HL-60/S4 treated with retinoic acid at 250 ng/mL for 4 days and 3 days (cell line): ENCODE results near the gene TACO1.

ENCODE experiments used
- in situ Hi-C: fragments of 300-500 bp; cut with MboI; formaldehyde crosslinking; loops from 2 replicates; pipeline ENCODE4 v1.7.0; 2022; ENCODE audit warnings: low sequenced_read_pairs

Gene TACO1

GRCh38 chr17:63634816-63635215, 34.1 kb downstream of the TACO1 start:
- in situ Hi-C loops, result no loop called here

DNA sequence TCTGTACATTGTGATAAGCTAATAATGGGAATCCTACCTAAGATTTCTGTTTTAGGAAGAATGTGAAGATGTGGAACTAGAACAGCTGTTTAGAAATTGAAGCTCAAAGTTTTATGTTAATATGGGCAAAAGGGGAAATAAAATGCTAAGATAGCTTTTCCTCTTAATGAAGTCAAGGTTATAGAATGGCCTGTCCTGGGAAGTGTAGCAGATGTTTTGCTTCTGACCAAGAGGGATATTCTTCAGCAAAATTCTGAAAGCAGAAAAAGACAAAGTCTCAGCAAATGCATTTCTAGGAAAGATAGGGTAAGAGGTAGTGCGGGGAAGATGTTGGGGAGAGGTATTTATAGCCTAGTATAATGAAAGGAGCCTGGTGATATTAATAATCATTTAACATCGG, 34.6 kb downstream of the TACO1 start:
- in situ Hi-C loops, result no loop called here

GRCh38 chr17:63635787-63636186, 35.1 kb downstream of the TACO1 start:
- in situ Hi-C loops, result no loop called here

GRCh38 chr17:63639125-63639524, 38.4 kb downstream of the TACO1 start:
- in situ Hi-C loops, result no loop called here

- in situ Hi-C loops, result no loop called here
Measured at GRCh38 chr17:63640038-63640437, 39.3 kb downstream of the TACO1 start.

GRCh38 chr17:63641692-63642448, 41.2 kb downstream of the TACO1 start:
- in situ Hi-C loops, result no loop called here

- in situ Hi-C loops, result no loop called here
Measured at GRCh38 chr17:63644846-63645245, 44.2 kb downstream of the TACO1 start.

GRCh38 chr17:63645775-63646487, 45.2 kb downstream of the TACO1 start:
- in situ Hi-C loops, result no loop called here

DNA sequence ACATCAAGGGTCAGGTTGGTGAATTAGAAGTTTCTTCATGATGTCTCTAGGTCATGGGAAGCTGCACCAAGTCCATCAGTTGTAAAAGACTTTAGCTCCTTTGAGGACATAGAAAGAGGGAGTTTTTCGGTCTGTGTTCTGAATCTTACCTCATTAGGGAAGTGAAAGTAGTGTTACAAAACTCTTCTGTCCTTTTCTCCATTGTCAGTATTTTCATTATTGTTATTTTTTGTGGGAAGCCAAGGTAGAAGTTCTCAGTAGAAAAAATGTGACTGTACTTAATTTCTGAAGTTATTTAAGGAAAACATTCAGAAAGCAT, 45.8 kb downstream of the TACO1 start:
- in situ Hi-C loops, result no loop called here

DNA sequence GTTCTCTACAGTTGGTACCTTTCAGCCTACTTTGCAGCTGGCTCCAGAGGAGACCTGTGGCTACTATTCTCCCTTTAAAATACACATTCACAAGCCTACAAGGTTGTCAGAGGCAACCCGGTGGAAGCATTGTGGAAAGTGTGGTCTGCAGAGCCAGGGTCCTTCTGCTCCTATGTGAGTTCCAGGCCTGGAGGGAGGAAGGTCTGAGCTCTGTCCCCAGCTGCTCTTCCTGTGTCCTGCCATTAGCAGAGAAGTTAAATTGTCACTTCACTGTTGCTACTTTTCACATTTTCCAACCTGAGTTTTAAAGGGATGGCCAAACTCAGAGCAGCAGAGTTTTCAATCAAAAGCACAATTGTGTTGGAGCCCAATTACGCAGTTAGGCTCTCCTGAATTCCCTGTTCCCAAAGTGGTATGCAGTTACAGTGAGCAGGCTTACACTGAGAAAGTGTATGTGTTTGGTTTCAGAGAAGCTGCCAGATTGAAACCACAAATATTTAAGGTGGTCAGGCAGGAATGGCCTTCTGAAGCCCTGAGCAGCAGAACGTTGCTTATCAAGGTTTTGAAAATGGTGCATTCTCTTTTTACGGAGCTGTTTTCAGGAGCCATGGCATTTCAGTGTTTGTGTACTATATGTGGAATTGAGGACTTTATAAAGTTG, 46.5 kb downstream of the TACO1 start:
- in situ Hi-C loops, result no loop called here

GRCh38 chr17:63647936-63648335, 47.2 kb downstream of the TACO1 start:
- in situ Hi-C loops, result no loop called here

GRCh38 chr17:63649813-63650212, 49.1 kb downstream of the TACO1 start:
- in situ Hi-C loops, result no loop called here

DNA sequence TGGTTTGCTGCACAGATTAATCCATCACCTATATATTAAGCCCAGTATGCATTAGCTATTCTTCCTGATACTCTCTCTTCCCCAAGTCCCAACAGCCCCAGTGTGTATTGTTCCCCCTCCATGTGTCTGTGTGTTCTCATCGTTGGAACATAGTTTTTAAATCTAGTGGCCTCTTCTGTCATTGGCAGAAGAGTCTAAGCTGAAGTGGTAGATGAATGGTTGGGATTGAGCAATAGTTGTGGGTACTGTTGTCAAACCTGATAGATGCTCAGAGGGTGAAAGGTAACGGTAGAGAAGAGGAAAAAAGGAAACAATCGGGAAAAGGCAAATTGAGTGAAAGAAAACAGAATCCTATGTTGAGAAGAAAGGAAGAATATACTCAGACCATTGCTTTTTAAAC, 51.4 kb downstream of the TACO1 start:
- in situ Hi-C loops, result no loop called here

DNA sequence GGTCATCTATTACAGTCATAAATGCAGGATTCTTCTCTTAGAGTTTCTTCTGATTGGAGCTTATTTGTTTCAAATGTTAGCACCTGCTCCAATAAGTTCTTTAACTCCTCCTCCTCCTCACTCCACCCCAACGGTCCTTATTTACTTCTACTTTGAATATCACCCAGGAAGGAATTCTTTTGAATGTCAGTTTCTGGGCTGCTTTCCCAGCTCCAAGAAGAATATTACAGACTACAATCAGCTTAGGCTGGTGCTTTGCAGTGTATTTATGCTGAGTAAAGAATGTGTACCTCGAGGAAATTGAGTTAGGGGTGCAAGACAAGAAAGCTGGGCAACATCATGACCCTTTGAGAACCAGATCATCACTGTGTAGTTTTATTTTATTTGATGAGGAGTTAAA, 52.4 kb downstream of the TACO1 start:
- in situ Hi-C loops, result no loop called here

DNA sequence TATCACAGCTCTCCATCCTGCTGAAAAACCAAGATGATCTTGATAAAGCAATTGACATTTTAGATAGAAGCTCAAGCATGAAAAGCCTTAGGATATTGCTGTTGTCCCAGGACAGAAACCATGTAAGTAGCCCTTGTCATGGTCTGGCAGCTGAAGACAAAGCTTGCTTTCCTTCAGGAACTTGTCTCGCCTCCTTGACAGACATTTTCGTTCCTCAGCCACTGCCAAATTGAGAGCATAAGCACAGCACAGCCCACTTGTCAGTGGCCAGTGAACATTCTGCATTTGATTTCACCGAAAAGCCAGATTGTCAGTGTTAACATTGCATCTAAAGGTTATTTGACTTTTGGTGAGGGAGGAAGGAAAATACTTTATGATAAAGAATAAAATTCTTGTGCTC, 57.1 kb downstream of the TACO1 start:
- in situ Hi-C loops, result no loop called here
